Occipital lobe (tissue), 2 donors: Measurements from ENCODE around the gene HSD17B12. TPM values are rescaled to one million over a fixed set of nuclear protein-coding genes. Genes with fewer than 3 reads are reported as not detected.
"Not testable (repeated sequence)": the region's sequence is repeated elsewhere in the genome, so short reads cannot be mapped to it uniquely, and the experiment has no call there.

Source experiments
- DNase-seq: peaks from one replicate; lab custom pipeline; 2025; lab: John Stamatoyannopoulos, UW
- total RNA-seq: library from RNA; depleted of rRNA; stranded (reverse); fragments of >200 nt; gene quantifications from one replicate; pipeline ENCODE4 v1.2.3, GENCODE V29; 2014

The HSD17B12 gene
- 68.9 TPM for total RNA-seq

DNA sequence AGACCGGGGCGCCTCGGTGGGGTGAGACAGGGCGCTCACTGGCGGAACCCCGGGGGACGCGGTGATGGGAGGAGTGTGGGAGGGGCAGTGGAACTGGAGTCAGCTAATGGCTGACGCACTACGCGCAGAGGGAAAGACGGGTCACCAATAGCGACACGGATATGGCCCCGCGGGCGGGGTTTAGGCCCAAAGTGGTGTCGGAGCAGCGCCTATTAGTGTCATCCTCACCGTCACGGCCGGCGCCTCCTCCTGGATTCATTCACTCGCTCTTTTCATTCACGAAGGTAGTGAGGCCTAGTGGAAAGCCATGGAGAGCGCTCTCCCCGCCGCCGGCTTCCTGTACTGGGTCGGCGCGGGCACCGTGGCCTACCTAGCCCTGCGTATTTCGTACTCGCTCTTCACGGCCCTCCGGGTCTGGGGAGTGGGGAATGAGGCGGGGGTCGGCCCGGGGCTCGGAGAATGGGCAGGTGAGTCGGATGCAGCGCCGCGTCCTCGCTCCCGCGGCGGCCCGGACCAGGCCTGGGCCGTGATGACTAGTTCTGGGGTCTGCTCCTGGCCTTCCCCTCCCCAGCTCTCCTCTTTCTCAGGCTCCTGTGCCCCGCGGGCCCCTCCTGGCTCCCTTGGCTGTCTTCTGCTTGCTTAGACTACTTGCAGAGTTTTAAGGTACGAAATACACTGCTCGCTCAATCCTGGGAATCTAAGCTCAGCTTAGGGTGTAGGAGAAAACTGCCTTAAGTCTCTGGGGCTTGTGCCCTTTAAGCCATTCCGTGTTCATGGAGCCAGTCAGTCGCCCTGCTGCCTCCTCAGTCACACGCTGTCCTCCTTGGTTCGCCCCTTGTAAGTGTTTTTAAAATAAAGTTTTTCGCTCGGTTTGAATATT is at the start of gene HSD17B12:
HSD17B12 (plus strand) TSS at position 218 of the 880 bp plus-strand sequence; CDS start at position 308, 90 bp downstream.
- DNase-seq, result peak; percentile 100

GRCh38 chr11:43631732-43632131 is 48.8 kb upstream of the HSD17B12 start:
- DNase-seq, result no peak

- DNase-seq, result no peak
Observed at GRCh38 chr11:43632181-43632580, 48.4 kb upstream of the HSD17B12 start.

- no peak for DNase-seq
Observed at GRCh38 chr11:43638717-43639116, 41.8 kb upstream of the HSD17B12 start.

DNA sequence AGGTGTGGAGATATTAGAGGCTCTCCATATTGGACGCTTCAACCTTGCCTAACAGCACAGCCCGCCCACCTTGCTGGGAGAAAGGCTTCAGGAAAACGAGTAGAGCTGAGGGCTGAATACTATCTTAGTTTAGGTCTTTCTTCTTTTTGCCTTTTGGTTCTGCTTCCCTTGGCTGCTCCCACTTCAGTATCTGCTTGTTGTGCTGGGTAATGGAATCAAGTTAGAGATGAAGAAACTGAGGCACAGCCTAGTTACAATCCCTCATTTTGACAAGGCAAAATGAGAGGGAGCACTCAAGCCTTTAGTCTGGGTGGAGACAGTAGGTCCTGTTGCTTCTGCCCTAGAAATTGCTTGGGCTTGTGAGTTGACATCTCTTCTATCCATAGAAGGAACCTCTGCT is 41.3 kb upstream of the HSD17B12 start:
- no peak for DNase-seq

- no peak for DNase-seq
Observed at GRCh38 chr11:43639920-43640319, 40.6 kb upstream of the HSD17B12 start.

DNA sequence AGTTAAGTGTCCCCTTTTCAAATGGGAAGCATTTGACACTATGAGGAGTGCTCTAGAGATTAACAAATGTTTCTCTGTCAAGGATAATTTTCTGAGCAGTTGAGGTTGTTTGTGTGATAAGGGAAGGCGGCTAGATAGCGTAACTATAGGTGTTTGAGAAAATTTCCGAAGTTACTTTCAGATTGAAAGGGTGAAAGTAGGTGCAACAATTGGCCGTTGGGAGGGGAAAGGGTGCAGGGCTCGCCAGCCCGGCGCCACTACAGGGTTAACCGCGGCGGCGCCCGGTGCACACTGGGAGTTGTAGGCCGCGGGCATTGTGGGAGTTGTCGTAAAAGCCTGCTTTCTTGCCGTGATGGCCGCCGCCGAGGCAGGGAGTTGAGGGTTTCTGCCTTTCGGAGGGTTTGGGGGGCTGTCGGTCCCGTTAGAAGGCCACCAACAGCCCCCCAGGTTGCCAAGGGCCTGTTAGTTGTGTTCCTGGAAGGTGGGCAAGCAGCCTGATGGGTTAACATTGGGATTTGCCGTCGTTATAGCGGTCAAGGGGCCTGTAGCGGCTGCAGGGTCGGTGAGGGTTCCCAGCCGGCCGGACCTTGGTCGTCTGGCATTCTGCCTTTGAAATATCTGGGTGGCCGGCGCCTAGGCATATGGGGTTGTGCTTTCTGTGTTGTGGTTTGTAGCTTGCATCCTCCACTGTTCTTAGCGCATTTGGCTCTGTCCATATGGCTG is 36.5 kb upstream of the HSD17B12 start:
- DNase-seq, result peak; percentile 83

DNA sequence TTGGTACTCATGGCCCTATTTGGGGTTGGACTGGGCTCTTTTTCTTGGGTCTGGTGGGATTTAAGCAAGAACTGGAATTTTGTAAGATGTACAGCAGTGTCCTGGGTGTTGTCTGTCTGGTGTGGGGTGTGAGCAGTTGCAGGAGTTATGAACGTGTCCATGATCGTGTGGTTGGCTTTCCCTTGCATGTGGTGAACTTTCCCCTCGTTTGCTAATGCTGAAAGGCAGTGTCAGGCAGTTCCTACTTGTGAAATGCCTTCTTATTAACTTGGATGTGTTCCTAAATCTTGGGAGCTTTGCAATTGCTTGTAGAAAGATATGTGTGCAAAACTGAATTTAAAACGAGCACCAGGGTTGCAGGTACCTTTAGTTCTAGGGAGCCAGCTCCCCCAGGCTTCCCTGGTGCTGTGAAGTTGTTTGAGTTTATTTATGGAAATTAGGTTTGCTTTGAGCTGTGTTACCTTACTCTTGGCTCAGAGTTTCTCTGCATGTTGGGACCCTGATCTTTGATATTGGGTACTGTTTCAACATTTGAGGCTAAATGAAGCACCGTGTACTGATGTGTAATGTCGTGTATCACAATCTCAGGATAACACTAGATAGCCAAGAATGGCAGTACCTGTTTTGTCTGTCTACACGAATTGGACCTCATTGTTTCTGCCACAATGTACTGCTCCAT is 35.8 kb upstream of the HSD17B12 start:
- no peak for DNase-seq

- DNase-seq, result no peak
Observed at GRCh38 chr11:43646767-43647166, 33.8 kb upstream of the HSD17B12 start.

GRCh38 chr11:43648888-43649287 is 31.6 kb upstream of the HSD17B12 start:
- DNase-seq, result no peak

- no peak for DNase-seq
Observed at GRCh38 chr11:43649501-43649900, 31.0 kb upstream of the HSD17B12 start.

DNA sequence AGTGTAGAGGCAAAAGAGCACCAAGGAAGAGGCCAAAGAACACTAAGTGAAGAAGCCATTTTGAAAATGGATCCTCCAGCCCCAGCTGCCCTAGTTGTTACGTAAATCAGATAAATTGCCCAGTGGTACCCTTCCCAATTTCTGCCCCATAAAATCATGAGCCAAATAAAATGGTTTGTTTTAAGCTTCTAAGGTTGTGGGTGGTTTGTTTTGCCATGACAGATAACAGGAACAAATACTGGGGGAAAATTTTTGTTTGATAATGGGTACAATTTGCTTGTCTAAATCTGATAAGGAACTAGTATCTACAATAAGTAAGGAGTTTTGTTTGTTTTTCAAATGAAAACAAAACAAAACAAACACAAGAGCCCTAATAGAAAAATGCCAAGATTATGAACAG is 30.6 kb upstream of the HSD17B12 start:
- DNase-seq, result no peak

DNA sequence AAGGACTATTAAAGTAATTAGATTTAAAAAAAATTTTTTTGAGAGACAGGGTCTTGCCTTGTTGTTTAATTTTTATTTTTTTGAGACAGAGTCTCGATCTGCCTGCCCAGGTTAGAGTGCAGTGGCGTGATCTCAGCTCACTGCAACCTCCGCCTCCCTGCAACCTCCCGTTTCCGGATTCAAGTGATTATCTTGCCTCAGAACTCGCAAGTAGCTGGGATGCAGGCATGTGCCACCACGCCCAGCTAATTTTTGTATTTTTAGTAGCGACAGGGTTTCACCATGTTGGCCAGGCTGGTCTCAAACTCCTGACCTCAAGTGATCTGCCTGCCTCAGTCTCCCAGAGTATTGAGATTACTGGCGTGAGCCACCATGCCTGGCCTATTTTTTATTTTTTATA is 17.5 kb upstream of the HSD17B12 start:
- not testable (repeated sequence) for DNase-seq

DNA sequence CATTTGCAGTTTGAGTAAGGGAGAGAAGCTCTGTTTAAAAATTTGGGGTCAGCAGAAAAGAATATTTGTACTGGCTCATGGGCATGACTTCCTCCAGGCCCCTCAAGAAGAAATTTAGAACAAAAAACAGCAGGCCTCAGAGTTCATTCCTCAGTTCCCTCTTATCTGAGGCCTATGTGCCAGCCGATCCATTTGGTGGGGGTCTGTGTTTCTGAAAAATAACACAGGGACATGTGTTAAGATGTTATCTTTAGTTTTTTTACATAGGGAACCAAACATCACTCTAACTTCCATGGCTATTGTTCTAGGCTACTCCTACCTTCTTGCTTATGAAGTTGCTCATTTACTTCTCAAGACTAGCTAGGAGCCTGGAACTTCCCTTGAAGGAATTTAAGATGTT is 16.2 kb upstream of the HSD17B12 start:
- no peak for DNase-seq

DNA sequence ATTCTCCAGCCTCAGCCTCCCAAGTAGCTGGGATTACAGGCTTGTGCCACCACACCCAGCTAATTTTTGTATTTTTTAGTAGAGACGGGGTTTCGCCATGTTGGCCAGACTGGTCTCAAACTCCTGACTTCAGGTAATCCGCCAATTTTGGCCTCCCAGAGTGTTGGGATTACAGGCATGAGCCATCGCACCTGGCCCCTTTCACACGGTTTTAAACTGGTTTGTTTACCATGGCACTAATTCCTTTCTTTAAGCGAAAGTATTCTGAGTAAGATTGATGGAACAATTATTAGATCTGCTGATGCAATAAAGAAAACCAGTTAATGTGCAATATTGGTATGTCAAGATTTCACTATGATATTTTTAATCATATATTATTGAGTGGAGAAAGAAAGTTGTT is 9.3 kb upstream of the HSD17B12 start:
- not testable (repeated sequence) for DNase-seq

DNA sequence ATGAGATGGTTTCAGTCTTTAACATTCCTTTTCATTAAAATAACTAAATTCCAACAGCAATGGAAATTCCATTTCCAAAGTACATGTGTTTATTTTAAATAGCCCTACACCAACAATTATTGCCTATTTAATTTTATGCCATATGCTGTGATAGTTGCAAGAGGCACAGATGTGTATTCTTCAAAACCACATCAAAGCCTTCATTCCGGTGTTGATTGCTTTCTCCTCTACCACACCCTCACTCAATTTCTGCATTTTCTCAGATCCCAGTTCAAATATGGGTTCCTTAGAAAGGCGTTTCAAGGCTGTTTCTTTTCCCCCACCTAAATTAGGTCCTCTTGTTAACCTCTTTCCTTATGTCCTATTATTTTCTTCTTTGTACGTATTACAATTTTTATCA is 6.0 kb upstream of the HSD17B12 start:
- DNase-seq, result no peak

- no peak for DNase-seq
Observed at GRCh38 chr11:43676933-43677332, 3.6 kb upstream of the HSD17B12 start.

- no peak for DNase-seq
Observed at GRCh38 chr11:43681401-43681942, 934 bp downstream of the HSD17B12 start.

DNA sequence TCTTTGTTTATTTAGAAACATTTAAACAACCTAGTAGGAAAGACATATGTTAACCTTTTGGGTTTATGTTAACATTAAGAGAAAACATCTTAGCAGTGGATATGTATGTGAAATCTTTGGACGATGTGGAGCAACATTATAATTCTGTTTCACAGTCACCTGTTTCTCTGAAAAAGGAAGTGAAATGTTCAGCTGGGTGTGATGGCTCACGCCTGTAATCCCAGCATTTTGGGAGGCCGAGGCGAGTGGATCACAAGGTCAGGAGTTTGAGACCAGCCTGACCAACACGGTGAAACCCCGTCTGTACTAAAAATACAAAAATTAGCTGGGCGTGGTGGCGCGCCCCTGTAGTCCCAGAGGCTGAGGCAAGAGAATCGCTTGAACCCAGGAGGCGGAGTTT is 1.5 kb downstream of the HSD17B12 start:
- not testable (repeated sequence) for DNase-seq

- no peak for DNase-seq
Observed at GRCh38 chr11:43685440-43685839, 4.9 kb downstream of the HSD17B12 start.

DNA sequence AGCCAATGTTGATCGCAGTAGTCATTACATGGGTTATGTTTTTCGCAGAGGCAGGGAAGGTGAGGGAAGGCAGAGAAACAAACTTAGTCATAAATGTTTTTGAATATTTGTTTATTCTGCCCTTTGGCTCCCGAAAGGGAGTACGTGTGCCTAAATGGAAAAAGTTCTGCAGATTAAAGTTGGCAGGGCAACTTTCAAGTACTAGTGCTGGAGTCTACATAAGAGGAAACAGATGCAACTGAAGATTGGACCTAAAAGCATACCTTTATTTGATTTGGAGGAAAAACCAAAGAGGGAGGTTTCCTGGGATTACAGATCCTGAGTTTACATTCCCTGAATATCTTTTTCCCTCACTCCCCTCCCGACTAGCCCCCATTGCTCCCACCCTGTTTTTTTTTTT is 5.7 kb downstream of the HSD17B12 start:
- no peak for DNase-seq
